Measurements from ENCODE around the gene APP. TPM values are rescaled to one million over a fixed set of nuclear protein-coding genes. Genes with fewer than 3 reads are reported as not detected.
A peak's percentile ranks its signal among the peaks of the same experiment; 100 is the strongest.

Gene APP
- total RNA-seq, 2 donors from 2014 or later = 460 to 557 TPM

DNA sequence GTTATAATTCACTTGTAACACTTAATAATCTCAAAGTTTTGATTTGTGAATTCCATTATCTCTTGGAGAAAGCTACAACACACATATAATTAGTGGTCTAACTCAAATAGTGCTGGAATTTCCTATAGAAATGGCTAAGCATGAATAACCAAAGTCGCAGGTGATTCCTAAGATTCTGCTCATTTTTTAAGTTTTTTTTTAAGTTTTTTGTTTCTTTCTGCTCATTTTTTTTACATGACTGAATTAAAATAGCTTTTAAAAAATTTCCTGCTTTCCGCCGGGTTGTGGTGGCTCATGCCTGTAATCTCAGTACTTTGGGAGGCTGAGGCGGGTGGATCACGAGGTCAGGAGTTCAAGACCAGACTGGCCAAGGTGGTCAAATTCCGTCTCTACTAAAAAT, 90.4 kb downstream of the APP start:
- H3K4me1 ChIP-seq (ENCODE audit: control insufficient read depth, insufficient read depth, low read length) = peaks cover 2% of the 10 kb centered on the region
- peaks cover 9% of the 10 kb centered on the region for H3K9me3 ChIP-seq (ENCODE audit: control insufficient read depth, low read length)
- Mint-ChIP-seq H3K4me3 (no peak overlapping the region), H3K27ac (no peak overlapping the region), H3K27me3 (ENCODE audit: insufficient read depth) (no peaks in the 10 kb centered on the region), H3K9me3 (no peaks in the 10 kb centered on the region), H3K4me1 (peaks cover 33% of the 10 kb centered on the region), H3K36me3 (ENCODE audit: low read depth) (peaks cover 42% of the 10 kb centered on the region)
- H3K4me3 ChIP-seq (ENCODE audit: low read length) = no peak overlapping the region
- H3K27me3 ChIP-seq (ENCODE audit: control insufficient read depth, insufficient read depth, low read length, poor library complexity, severe bottlenecking) = no peaks in the 10 kb centered on the region
- H3K36me3 ChIP-seq (ENCODE audit: control insufficient read depth, insufficient read depth, low read length) = peaks cover 18% of the 10 kb centered on the region
- no peak for DNase-seq
- WGBS, 2 experiments (ENCODE audit: insufficient coverage in 1 of 2, insufficient read length in 1 of 2) = 95 to 96% methylated on average over 3 to 6 of the region's 6 CpGs
- no peak overlapping the region for H3K9ac ChIP-seq (ENCODE audit: extremely low read depth, low read length, poor library complexity, severe bottlenecking)
- TF ChIP-seq, protein P1, sequence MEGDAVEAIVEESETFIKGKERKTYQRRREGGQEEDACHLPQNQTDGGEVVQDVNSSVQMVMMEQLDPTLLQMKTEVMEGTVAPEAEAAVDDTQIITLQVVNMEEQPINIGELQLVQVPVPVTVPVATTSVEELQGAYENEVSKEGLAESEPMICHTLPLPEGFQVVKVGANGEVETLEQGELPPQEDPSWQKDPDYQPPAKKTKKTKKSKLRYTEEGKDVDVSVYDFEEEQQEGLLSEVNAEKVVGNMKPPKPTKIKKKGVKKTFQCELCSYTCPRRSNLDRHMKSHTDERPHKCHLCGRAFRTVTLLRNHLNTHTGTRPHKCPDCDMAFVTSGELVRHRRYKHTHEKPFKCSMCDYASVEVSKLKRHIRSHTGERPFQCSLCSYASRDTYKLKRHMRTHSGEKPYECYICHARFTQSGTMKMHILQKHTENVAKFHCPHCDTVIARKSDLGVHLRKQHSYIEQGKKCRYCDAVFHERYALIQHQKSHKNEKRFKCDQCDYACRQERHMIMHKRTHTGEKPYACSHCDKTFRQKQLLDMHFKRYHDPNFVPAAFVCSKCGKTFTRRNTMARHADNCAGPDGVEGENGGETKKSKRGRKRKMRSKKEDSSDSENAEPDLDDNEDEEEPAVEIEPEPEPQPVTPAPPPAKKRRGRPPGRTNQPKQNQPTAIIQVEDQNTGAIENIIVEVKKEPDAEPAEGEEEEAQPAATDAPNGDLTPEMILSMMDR (conservative IDR thresholded peaks at IDR 0.05) = no peak
- H3K27ac ChIP-seq (ENCODE audit: low read depth, low read length) = no peak overlapping the region

DNA sequence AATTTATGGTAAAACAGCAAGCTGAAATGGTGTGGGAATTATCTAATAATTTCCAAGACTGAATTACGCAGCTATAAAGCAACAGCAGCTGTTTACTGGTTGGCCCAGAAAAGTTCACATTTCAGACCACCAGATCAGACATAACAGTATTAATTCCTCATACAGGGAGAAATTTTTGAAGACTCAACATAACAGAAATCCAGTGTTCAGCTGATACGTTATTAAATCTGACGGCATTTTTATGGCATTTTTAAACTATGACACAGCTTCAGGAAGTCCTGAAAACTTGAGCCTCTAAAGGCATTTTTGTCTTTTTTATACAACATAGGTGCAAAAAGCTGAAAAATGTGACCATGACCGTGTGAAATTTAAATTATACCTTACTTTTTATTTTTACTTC, 91.2 kb downstream of the APP start:
- H3K9me3 ChIP-seq (ENCODE audit: control insufficient read depth, low read length) = peaks cover 1% of the 10 kb centered on the region
- WGBS, 2 experiments (ENCODE audit: insufficient coverage in 1 of 2, insufficient read length in 1 of 2) = 94 to 100% methylated on average over 4 of the region's 4 CpGs
- Mint-ChIP-seq H3K9me3 (no peaks in the 10 kb centered on the region), H3K4me1 (peaks cover 33% of the 10 kb centered on the region), H3K36me3 (ENCODE audit: low read depth) (peaks cover 34% of the 10 kb centered on the region), H3K27me3 (ENCODE audit: insufficient read depth) (no peaks in the 10 kb centered on the region), H3K4me3 (no peak overlapping the region), H3K27ac (no peak overlapping the region)
- H3K4me3 ChIP-seq (ENCODE audit: low read length) = no peak overlapping the region
- no peak overlapping the region for H3K9ac ChIP-seq (ENCODE audit: extremely low read depth, low read length, poor library complexity, severe bottlenecking)
- H3K27ac ChIP-seq (ENCODE audit: low read depth, low read length) = no peak overlapping the region
- TF ChIP-seq, protein P1 (conservative IDR thresholded peaks at IDR 0.05) = no peak
- no peaks in the 10 kb centered on the region for H3K27me3 ChIP-seq (ENCODE audit: control insufficient read depth, insufficient read depth, low read length, poor library complexity, severe bottlenecking)
- DNase-seq = no peak
- H3K36me3 ChIP-seq (ENCODE audit: control insufficient read depth, insufficient read depth, low read length) = peaks cover 9% of the 10 kb centered on the region
- H3K4me1 ChIP-seq (ENCODE audit: control insufficient read depth, insufficient read depth, low read length) = peaks cover 2% of the 10 kb centered on the region

DNA sequence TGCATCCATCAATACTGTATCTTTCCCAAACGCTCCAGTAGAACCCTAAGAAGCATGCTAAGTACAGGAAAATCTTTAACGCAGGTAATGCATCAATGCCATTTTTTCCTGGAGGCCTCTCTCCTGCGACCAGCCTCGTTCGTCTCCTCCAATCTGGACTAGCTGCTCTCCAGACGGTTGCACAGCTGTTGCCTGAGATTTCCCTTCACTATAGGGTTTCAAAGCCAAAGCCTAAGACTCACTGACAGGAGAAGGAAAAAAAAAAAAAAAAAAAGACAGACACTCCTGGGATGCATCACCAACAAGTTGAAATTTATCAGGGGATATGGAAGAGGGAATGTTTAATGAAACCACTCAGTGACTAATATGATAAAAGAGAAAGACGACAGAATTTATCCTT, 93.0 kb downstream of the APP start:
- Histone ChIP-seq H3K27ac (ENCODE audit: low read depth, low read length) (no peak overlapping the region), H3K9me3 (ENCODE audit: control insufficient read depth, low read length) (no peaks in the 10 kb centered on the region), H3K36me3 (ENCODE audit: control insufficient read depth, insufficient read depth, low read length) (peaks cover 9% of the 10 kb centered on the region), H3K4me1 (ENCODE audit: control insufficient read depth, insufficient read depth, low read length) (peaks cover under 1% of the 10 kb centered on the region), H3K4me3 (ENCODE audit: low read length) (no peak overlapping the region), H3K9ac (ENCODE audit: extremely low read depth, low read length, poor library complexity, severe bottlenecking) (no peak overlapping the region), H3K27me3 (ENCODE audit: control insufficient read depth, insufficient read depth, low read length, poor library complexity, severe bottlenecking) (peaks cover 6% of the 10 kb centered on the region)
- no peak for DNase-seq
- peak overlapping the region; percentile 2 for H3K27ac Mint-ChIP-seq
- WGBS, 2 experiments (ENCODE audit: insufficient coverage in 1 of 2, insufficient read length in 1 of 2) = 90 to 95% methylated on average over 3 to 7 of the region's 7 CpGs
- peaks cover 28% of the 10 kb centered on the region for H3K4me1 Mint-ChIP-seq
- H3K4me3 Mint-ChIP-seq = no peak overlapping the region
- H3K36me3 Mint-ChIP-seq (ENCODE audit: low read depth) = peaks cover 28% of the 10 kb centered on the region
- H3K27me3 Mint-ChIP-seq (ENCODE audit: insufficient read depth) = no peaks in the 10 kb centered on the region
- no peaks in the 10 kb centered on the region for H3K9me3 Mint-ChIP-seq
- TF ChIP-seq, protein P1 (conservative IDR thresholded peaks at IDR 0.05) = no peak

All from endodermal cell (in vitro differentiated cells).